Ishikawa (cell line): ENCODE results near the gene WDR86.

Experiments
- CEBPB ChIP-seq: IDR thresholded peaks from 2 replicates; pipeline ENCODE4 v1.6.1; 2012
- CREB1 ChIP-seq: IDR thresholded peaks from 2 replicates; pipeline ENCODE4 v1.6.1; 2012; ENCODE audit warnings: low read depth
- EGR1 ChIP-seq: IDR thresholded peaks from 2 replicates; pipeline ENCODE4 v1.6.1; 2012
- EP300 ChIP-seq: IDR thresholded peaks from 2 replicates; pipeline ENCODE4 v1.6.1; 2012; ENCODE audit warnings: borderline replicate concordance
- MAX ChIP-seq: IDR thresholded peaks from 2 replicates; pipeline ENCODE4 v1.6.1; 2012
- NFIC ChIP-seq: IDR thresholded peaks from 2 replicates; pipeline ENCODE4 v1.6.1; 2012
- RAD21 ChIP-seq: IDR thresholded peaks from 2 replicates; pipeline ENCODE4 v1.6.1; 2012; ENCODE audit warnings: low read depth
- TAF1 ChIP-seq: IDR thresholded peaks from 2 replicates; pipeline ENCODE4 v1.6.1; 2012; ENCODE audit warnings: low read depth, mild to moderate bottlenecking
- TCF12 ChIP-seq: IDR thresholded peaks from 2 replicates; pipeline ENCODE4 v1.6.1; 2012; ENCODE audit warnings: low read depth
- TEAD4 ChIP-seq: IDR thresholded peaks from 2 replicates; pipeline ENCODE4 v1.6.1; 2012
- YY1 ChIP-seq: IDR thresholded peaks from 2 replicates; pipeline ENCODE4 v1.6.1; 2012; ENCODE audit warnings: low read depth
- ZBTB7A ChIP-seq: IDR thresholded peaks from 2 replicates; pipeline ENCODE4 v1.6.1; 2012; ENCODE audit warnings: low read depth
- TF ChIP-seq, protein P1 (sequence below): IDR thresholded peaks from 2 replicates; pipeline ENCODE4 v1.6.1; 2012; ENCODE audit warnings: low read depth, mild to moderate bottlenecking

GRCh38 chr7:151372612-151373265, 37.1 kb downstream of the WDR86 start:
- TF ChIP-seq YY1 = no peak
- TF ChIP-seq EP300 = no peak
- no peak for TF ChIP-seq RAD21
- TF ChIP-seq CREB1 = no peak
- TF ChIP-seq, protein P1, sequence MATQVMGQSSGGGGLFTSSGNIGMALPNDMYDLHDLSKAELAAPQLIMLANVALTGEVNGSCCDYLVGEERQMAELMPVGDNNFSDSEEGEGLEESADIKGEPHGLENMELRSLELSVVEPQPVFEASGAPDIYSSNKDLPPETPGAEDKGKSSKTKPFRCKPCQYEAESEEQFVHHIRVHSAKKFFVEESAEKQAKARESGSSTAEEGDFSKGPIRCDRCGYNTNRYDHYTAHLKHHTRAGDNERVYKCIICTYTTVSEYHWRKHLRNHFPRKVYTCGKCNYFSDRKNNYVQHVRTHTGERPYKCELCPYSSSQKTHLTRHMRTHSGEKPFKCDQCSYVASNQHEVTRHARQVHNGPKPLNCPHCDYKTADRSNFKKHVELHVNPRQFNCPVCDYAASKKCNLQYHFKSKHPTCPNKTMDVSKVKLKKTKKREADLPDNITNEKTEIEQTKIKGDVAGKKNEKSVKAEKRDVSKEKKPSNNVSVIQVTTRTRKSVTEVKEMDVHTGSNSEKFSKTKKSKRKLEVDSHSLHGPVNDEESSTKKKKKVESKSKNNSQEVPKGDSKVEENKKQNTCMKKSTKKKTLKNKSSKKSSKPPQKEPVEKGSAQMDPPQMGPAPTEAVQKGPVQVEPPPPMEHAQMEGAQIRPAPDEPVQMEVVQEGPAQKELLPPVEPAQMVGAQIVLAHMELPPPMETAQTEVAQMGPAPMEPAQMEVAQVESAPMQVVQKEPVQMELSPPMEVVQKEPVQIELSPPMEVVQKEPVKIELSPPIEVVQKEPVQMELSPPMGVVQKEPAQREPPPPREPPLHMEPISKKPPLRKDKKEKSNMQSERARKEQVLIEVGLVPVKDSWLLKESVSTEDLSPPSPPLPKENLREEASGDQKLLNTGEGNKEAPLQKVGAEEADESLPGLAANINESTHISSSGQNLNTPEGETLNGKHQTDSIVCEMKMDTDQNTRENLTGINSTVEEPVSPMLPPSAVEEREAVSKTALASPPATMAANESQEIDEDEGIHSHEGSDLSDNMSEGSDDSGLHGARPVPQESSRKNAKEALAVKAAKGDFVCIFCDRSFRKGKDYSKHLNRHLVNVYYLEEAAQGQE = no peak
- no peak for TF ChIP-seq TAF1
- TF ChIP-seq EGR1 = no peak
- TF ChIP-seq ZBTB7A = no peak
- no peak for TF ChIP-seq TCF12
- no peak for TF ChIP-seq TEAD4
- TF ChIP-seq NFIC = no peak
- no peak for TF ChIP-seq CEBPB
- no peak for TF ChIP-seq MAX
